Liver (tissue), 9 donors: ENCODE measurements around the gene PDE2A. TPM values are rescaled to one million over a fixed set of nuclear protein-coding genes. Genes with fewer than 3 reads are reported as not detected.

Experiments
- DNase-seq: peaks from one replicate; pipeline ENCODE4 v3.0.0-alpha.2; 2017; ENCODE audit warnings: low spot score
- H3K27ac ChIP-seq, 2 donors: one replicate each; pipeline ENCODE4 v1.7.0; 2013; ENCODE audit warnings: inconsistent platforms in 2 of 2, low read length in 2 of 2, control low read depth in 1 of 2, low read depth in 1 of 2, mild to moderate bottlenecking in 1 of 2
- H3K27me3 ChIP-seq, 4 donors: one replicate each; pipeline versions ENCODE4 v1.6.1 to v1.7.0; 2013; ENCODE audit warnings: low read length in 3 of 4, inconsistent platforms in 1 of 4, mild to moderate bottlenecking in 1 of 4, moderate library complexity in 1 of 4; ENCODE audit not compliant: control insufficient read depth in 4 of 4, insufficient read depth in 4 of 4
- H3K36me3 ChIP-seq, 4 donors: one replicate each; pipeline versions ENCODE4 v1.6.1 to v1.7.0; 2013; ENCODE audit warnings: low read length in 3 of 4, mild to moderate bottlenecking in 3 of 4, low read depth in 1 of 4, moderate library complexity in 1 of 4; ENCODE audit not compliant: control insufficient read depth in 4 of 4, insufficient read depth in 3 of 4
- H3K4me1 ChIP-seq, 4 donors: one replicate each; pipeline versions ENCODE4 v1.6.1 to v1.7.0; 2013; ENCODE audit warnings: low read length in 3 of 4, mild to moderate bottlenecking in 3 of 4, moderate library complexity in 1 of 4; ENCODE audit not compliant: control insufficient read depth in 4 of 4, insufficient read depth in 4 of 4
- H3K4me3 ChIP-seq, 3 donors: one replicate each; pipeline versions ENCODE4 v1.6.1 to v1.7.0; 2013; ENCODE audit warnings: low read length in 3 of 3, control low read depth in 1 of 3, low read depth in 1 of 3, mild to moderate bottlenecking in 1 of 3
- H3K9ac ChIP-seq, 2 donors: one replicate each; pipeline ENCODE4 v1.7.0; 2013; ENCODE audit warnings: low read length in 2 of 2, mild to moderate bottlenecking in 2 of 2, moderate library complexity in 2 of 2, control low read depth in 1 of 2, low read depth in 1 of 2
- H3K9me3 ChIP-seq, 4 donors: one replicate each; pipeline versions ENCODE4 v1.6.1 to v1.7.0; 2013; ENCODE audit warnings: low read length in 3 of 4; ENCODE audit not compliant: control insufficient read depth in 4 of 4
- EGR1 ChIP-seq, 2 donors: IDR thresholded peaks; 2 replicates each; pipeline ENCODE4 v1.6.1; 2016 to 2018; ENCODE audit warnings: antibody characterized with exemption in 2 of 2, low read depth in 2 of 2
- FOXA2 ChIP-seq: IDR thresholded peaks from 2 replicates; pipeline ENCODE4 v1.6.1; 2016; ENCODE audit warnings: antibody characterized with exemption
- GABPA ChIP-seq, 2 donors: IDR thresholded peaks in 1 of 2; conservative IDR thresholded peaks in 1 of 2; 2 replicates each; pipeline ENCODE4 v1.6.1; 2016; ENCODE audit warnings: antibody characterized with exemption in 2 of 2, mild to moderate bottlenecking in 1 of 2, moderate library complexity in 1 of 2
- HNF4A ChIP-seq, 2 donors: conservative IDR thresholded peaks; 2 replicates each; pipeline ENCODE4 v1.6.1; 2016; ENCODE audit warnings: antibody characterized with exemption in 2 of 2, mild to moderate bottlenecking in 2 of 2
- HNF4G ChIP-seq: IDR thresholded peaks from 2 replicates; pipeline ENCODE4 v1.6.1; 2016; ENCODE audit warnings: antibody characterized with exemption
- JUND ChIP-seq, 2 donors: IDR thresholded peaks; 2 replicates each; pipeline ENCODE4 v1.6.1; 2016; ENCODE audit warnings: antibody characterized with exemption in 2 of 2
- NR2F2 ChIP-seq: IDR thresholded peaks from 2 replicates; pipeline ENCODE4 v1.6.1; 2016; ENCODE audit warnings: antibody characterized with exemption
- RAD21 ChIP-seq, 2 donors: IDR thresholded peaks; 2 replicates each; pipeline ENCODE4 v1.6.1; 2016; ENCODE audit warnings: antibody characterized with exemption in 2 of 2, mild to moderate bottlenecking in 2 of 2
- RXRA ChIP-seq, 2 donors: IDR thresholded peaks; 2 replicates each; pipeline ENCODE4 v1.6.1; 2017 to 2018; ENCODE audit warnings: antibody characterized with exemption in 2 of 2, mild to moderate bottlenecking in 1 of 2
- SP1 ChIP-seq: IDR thresholded peaks from 2 replicates; pipeline ENCODE4 v1.6.1; 2018; ENCODE audit warnings: antibody characterized with exemption, mild to moderate bottlenecking
- TAF1 ChIP-seq: conservative IDR thresholded peaks from 2 replicates; pipeline ENCODE4 v1.6.1; 2016; ENCODE audit warnings: antibody characterized with exemption, mild to moderate bottlenecking
- YY1 ChIP-seq: IDR thresholded peaks from 2 replicates; pipeline ENCODE4 v1.6.1; 2016; ENCODE audit warnings: antibody characterized with exemption, mild to moderate bottlenecking
- WGBS: extraction: QIAGEN DNeasy Blood & Tissue Kit; methylation state at CpG from one replicate; pipeline ENCODE4 v1.1.7; 2013; 5-methylcytosine and 5-hydroxymethylcytosine counted together
- polyA plus RNA-seq, 2 donors: library from polyadenylated mRNA; stranded (reverse) in 1 of 2; unstranded in 1 of 2; fragments of 200-250 nt in 1 of 2; fragments of >200 nt in 1 of 2; fragmentation: Nextera tagmentation in 1 of 2; extraction: Ambion mirVana in 1 of 2; gene quantifications; one replicate each; pipeline versions ENCODE4 v1.2.1 to v1.2.3, GENCODE V29; 2013 to 2015
- total RNA-seq, 2 donors: library from RNA; depleted of rRNA; stranded (reverse); fragments of >200 nt; gene quantifications; one replicate each; pipeline ENCODE4 v1.2.3, GENCODE V29; 2014
- TF ChIP-seq, protein P1 (sequence below): fragments of 150-350 bp; IDR thresholded peaks from 2 replicates; pipeline ENCODE4 v1.5.1; 2017; ENCODE audit warnings: improper control_type of control experiment, low read depth, low read length; ENCODE audit not compliant: missing input control
- TF ChIP-seq, protein P2 (sequence below): IDR thresholded peaks from 2 replicates; pipeline ENCODE4 v1.6.1; 2016; ENCODE audit warnings: antibody characterized with exemption
- TF ChIP-seq, protein P3 (sequence below): IDR thresholded peaks from 2 replicates; pipeline ENCODE4 v1.6.1; 2016; ENCODE audit warnings: antibody characterized with exemption
- TF ChIP-seq, protein P4 (sequence below): IDR thresholded peaks from 2 replicates; pipeline ENCODE4 v1.6.1; 2016; ENCODE audit warnings: antibody characterized with exemption
- TF ChIP-seq, protein P5 (sequence below): IDR thresholded peaks from 2 replicates; pipeline ENCODE4 v1.6.1; 2016; ENCODE audit warnings: antibody characterized with exemption, mild to moderate bottlenecking
- donor health status: healthy.
- donor health status: healthy.
- donor health status: healthy.
- donor health status: healthy.
- donor health status: healthy.

The PDE2A gene
- total and polyA plus RNA-seq, 4 donors = 4.3 to 32.8 (median 12.9) TPM

DNA sequence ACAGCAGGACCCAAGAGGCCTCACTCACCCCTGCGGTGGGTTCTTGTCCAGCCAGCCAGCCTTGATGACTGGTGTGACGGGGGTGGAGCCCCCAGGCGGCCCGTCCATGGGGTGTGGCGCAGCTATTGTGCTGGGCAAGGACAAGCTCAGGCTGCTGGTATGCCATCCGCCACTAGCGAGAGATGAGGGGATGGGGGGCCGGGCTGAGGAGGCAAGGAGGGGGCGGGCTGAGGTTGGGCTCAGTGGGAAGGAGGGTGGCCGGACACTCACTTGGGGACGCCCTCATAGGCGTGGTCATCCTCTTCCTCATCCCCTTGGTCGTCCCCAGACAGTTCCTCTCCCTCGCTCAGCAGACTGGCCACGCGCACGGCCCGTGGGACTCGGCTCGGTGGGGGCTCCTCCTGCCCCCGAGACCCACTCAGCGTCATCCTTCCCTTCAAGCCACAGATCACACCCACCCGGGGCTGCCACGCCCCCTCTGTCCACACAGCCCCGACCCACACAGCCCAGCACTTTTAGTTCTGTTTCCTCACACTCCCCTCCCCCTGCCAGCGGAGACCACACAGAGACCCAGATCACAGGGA is 38.0 kb upstream of the PDE2A start:
- no peak overlapping the region for H3K9ac ChIP-seq
- H3K9me3 ChIP-seq = no peaks in the 10 kb centered on the region
- peaks cover 8 to 50% (median 36%) of the 10 kb centered on the region in 4 donors for H3K36me3 ChIP-seq
- peaks cover 0 to 4% (median under 1%) of the 10 kb centered on the region in 4 donors for H3K4me1 ChIP-seq
- TF ChIP-seq SP1 = no peak
- TF ChIP-seq GABPA (IDR thresholded peaks at IDR 0.05 in 1 of 2, conservative IDR thresholded peaks at IDR 0.05 in 1 of 2) = no peak
- TF ChIP-seq, protein P1, sequence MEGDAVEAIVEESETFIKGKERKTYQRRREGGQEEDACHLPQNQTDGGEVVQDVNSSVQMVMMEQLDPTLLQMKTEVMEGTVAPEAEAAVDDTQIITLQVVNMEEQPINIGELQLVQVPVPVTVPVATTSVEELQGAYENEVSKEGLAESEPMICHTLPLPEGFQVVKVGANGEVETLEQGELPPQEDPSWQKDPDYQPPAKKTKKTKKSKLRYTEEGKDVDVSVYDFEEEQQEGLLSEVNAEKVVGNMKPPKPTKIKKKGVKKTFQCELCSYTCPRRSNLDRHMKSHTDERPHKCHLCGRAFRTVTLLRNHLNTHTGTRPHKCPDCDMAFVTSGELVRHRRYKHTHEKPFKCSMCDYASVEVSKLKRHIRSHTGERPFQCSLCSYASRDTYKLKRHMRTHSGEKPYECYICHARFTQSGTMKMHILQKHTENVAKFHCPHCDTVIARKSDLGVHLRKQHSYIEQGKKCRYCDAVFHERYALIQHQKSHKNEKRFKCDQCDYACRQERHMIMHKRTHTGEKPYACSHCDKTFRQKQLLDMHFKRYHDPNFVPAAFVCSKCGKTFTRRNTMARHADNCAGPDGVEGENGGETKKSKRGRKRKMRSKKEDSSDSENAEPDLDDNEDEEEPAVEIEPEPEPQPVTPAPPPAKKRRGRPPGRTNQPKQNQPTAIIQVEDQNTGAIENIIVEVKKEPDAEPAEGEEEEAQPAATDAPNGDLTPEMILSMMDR = no peak
- no peak for TF ChIP-seq EGR1 (IDR thresholded peaks at IDR 0.05; ENCODE audit: low read depth in 2 of 2)
- TF ChIP-seq RAD21 (IDR thresholded peaks at IDR 0.05) = no peak
- TF ChIP-seq NR2F2 = no peak
- TF ChIP-seq, protein P2, sequence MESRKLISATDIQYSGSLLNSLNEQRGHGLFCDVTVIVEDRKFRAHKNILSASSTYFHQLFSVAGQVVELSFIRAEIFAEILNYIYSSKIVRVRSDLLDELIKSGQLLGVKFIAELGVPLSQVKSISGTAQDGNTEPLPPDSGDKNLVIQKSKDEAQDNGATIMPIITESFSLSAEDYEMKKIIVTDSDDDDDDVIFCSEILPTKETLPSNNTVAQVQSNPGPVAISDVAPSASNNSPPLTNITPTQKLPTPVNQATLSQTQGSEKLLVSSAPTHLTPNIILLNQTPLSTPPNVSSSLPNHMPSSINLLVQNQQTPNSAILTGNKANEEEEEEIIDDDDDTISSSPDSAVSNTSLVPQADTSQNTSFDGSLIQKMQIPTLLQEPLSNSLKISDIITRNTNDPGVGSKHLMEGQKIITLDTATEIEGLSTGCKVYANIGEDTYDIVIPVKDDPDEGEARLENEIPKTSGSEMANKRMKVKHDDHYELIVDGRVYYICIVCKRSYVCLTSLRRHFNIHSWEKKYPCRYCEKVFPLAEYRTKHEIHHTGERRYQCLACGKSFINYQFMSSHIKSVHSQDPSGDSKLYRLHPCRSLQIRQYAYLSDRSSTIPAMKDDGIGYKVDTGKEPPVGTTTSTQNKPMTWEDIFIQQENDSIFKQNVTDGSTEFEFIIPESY = no peak
- TF ChIP-seq TAF1 = no peak
- no peak for TF ChIP-seq YY1
- TF ChIP-seq FOXA2 = no peak
- TF ChIP-seq, protein P3, sequence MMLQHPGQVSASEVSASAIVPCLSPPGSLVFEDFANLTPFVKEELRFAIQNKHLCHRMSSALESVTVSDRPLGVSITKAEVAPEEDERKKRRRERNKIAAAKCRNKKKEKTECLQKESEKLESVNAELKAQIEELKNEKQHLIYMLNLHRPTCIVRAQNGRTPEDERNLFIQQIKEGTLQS = no peak
- TF ChIP-seq JUND (IDR thresholded peaks at IDR 0.05) = no peak
- TF ChIP-seq, protein P4, sequence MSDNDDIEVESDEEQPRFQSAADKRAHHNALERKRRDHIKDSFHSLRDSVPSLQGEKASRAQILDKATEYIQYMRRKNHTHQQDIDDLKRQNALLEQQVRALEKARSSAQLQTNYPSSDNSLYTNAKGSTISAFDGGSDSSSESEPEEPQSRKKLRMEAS = no peak
- no peak for TF ChIP-seq HNF4A (conservative IDR thresholded peaks at IDR 0.05)
- TF ChIP-seq RXRA (IDR thresholded peaks at IDR 0.05) = no peak
- H3K27me3 ChIP-seq = no peaks in the 10 kb centered on the region
- H3K4me3 ChIP-seq = no peak overlapping the region
- WGBS = 74% methylated on average over 26 of the region's 26 CpGs
- DNase-seq = no peak
- peak overlapping the region in 1 of 2 donors; percentile 28 for H3K27ac ChIP-seq

DNA sequence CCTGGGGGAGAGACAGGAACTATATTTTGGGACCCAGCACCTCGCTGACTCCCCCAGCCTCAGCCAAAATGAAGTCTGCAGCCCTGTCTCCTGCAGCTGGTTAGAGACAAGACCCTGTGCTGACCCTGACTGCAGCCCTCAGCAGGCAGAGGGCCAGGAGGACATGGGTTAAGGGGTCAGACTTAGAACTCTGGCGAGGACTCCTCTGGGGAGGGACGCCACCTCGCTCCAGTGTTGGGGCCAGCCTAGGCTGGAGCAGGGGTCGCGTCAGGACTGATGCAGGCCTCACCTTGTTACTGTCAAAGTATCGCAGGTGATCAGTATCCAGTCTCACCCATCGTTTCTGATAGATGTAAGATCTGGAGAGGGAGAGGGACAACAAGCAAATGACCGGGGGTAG is 36.9 kb upstream of the PDE2A start:
- Histone ChIP-seq H3K27ac (no peak overlapping the region), H3K4me3 (no peak overlapping the region), H3K4me1 (peaks cover 0 to 4% (median under 1%) of the 10 kb centered on the region in 4 donors), H3K9ac (no peak overlapping the region), H3K27me3 (no peaks in the 10 kb centered on the region), H3K36me3 (peaks cover 9 to 57% (median 42%) of the 10 kb centered on the region in 4 donors), H3K9me3 (no peaks in the 10 kb centered on the region)
- 90% methylated on average over 9 of the region's 9 CpGs for WGBS
- TF ChIP-seq, protein P5, sequence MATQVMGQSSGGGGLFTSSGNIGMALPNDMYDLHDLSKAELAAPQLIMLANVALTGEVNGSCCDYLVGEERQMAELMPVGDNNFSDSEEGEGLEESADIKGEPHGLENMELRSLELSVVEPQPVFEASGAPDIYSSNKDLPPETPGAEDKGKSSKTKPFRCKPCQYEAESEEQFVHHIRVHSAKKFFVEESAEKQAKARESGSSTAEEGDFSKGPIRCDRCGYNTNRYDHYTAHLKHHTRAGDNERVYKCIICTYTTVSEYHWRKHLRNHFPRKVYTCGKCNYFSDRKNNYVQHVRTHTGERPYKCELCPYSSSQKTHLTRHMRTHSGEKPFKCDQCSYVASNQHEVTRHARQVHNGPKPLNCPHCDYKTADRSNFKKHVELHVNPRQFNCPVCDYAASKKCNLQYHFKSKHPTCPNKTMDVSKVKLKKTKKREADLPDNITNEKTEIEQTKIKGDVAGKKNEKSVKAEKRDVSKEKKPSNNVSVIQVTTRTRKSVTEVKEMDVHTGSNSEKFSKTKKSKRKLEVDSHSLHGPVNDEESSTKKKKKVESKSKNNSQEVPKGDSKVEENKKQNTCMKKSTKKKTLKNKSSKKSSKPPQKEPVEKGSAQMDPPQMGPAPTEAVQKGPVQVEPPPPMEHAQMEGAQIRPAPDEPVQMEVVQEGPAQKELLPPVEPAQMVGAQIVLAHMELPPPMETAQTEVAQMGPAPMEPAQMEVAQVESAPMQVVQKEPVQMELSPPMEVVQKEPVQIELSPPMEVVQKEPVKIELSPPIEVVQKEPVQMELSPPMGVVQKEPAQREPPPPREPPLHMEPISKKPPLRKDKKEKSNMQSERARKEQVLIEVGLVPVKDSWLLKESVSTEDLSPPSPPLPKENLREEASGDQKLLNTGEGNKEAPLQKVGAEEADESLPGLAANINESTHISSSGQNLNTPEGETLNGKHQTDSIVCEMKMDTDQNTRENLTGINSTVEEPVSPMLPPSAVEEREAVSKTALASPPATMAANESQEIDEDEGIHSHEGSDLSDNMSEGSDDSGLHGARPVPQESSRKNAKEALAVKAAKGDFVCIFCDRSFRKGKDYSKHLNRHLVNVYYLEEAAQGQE = no peak
- TF ChIP-seq, protein P1 = no peak
- no peak for TF ChIP-seq SP1
- no peak for TF ChIP-seq RAD21 (IDR thresholded peaks at IDR 0.05)
- TF ChIP-seq FOXA2 = no peak
- no peak for TF ChIP-seq RXRA (IDR thresholded peaks at IDR 0.05)
- TF ChIP-seq, protein P2 = no peak
- TF ChIP-seq, protein P4 = no peak
- no peak for TF ChIP-seq JUND (IDR thresholded peaks at IDR 0.05)
- TF ChIP-seq TAF1 = no peak
- TF ChIP-seq NR2F2 = no peak
- no peak for TF ChIP-seq GABPA (IDR thresholded peaks at IDR 0.05 in 1 of 2, conservative IDR thresholded peaks at IDR 0.05 in 1 of 2)
- TF ChIP-seq HNF4G = no peak
- DNase-seq = no peak
